T47D (cell line): ENCODE data around the gene PCYT1B.
"Not testable (repeated sequence)": the region's sequence is repeated elsewhere in the genome, so short reads cannot be mapped to it uniquely, and the experiment has no call there.

Experiments used
- DNase-seq, 2 experiments: peaks; one replicate each; pipeline versions ENCODE4 v3.0.0 to v3.0.0-alpha.2; 2011 to 2012; ENCODE audit warnings: low read depth in 1 of 2, low spot score in 1 of 2
- JUND ChIP-seq: IDR thresholded peaks from 2 replicates; pipeline ENCODE4 v1.6.1; 2012; ENCODE audit warnings: low read depth
- in situ Hi-C: cut with HindIII; loops from 2 replicates; pipeline ENCODE4 v1.10.0; 2016; ENCODE audit warnings: low sequenced_read_pairs, low pct_unique_long_range_greater_than_20kb

The PCYT1B gene

DNA sequence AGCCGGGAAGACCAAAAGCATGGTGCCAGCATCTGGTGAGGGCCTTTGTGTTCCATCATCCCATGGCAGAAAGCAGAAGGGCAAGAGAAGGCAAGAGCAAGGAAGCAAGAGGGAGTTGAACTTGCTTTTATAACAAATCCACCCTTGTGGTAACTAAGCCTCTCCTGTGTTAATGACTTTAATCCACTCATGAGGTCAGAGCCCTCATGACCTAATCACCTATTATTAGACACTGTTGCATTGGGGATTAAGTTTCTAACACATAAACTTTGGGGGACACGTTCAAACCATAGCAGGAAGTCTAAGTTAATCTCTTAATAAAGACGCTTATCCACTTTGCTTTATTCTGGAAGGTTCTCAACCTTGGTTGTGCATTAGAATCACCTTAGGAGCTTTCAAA lies 12.5 kb upstream of the PCYT1B start:
- DNase-seq: no peak
- no peak for TF ChIP-seq JUND
- in situ Hi-C loops: no loop called here

DNA sequence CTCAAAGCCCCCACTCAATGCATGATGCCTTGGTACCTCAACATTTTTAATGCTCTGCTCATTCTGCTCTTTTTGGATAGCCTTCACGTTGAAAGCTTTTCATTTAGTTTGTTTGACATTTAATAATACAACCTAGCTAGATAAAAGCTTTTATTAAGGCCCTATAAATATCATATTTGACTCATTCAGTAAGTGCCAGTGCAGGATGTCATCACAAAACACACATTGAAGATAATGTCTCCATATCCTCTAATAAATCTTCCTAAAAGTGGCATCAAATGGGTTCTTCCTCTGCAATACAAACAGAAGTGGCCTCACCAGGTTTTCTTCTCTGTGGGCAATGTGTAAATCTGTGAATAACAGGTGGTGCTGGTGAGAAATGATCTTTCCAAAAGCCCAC lies 12.0 kb upstream of the PCYT1B start:
- in situ Hi-C loops: no loop called here
- no peak for TF ChIP-seq JUND
- DNase-seq: no peak

DNA sequence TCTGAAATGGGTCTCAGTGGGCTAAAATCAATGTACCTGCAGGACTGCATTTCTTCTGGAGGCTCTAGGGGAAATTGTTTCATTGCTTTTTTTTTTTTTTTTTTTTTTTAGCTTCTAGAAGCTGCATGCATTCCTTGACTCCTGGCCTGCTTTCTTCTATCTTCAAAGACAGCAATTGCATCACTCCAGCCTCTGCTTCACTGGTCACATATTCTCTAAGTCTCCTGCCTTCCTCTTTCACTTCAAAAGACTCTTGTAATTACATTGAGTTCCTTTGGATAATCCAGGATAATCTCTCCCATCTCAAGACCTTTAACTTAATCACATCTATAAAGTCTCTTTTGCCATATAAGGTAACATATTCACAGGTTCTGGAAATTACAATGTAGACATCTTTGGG lies 11.3 kb upstream of the PCYT1B start:
- TF ChIP-seq JUND: no peak
- in situ Hi-C loops: no loop called here
- DNase-seq: no peak

DNA sequence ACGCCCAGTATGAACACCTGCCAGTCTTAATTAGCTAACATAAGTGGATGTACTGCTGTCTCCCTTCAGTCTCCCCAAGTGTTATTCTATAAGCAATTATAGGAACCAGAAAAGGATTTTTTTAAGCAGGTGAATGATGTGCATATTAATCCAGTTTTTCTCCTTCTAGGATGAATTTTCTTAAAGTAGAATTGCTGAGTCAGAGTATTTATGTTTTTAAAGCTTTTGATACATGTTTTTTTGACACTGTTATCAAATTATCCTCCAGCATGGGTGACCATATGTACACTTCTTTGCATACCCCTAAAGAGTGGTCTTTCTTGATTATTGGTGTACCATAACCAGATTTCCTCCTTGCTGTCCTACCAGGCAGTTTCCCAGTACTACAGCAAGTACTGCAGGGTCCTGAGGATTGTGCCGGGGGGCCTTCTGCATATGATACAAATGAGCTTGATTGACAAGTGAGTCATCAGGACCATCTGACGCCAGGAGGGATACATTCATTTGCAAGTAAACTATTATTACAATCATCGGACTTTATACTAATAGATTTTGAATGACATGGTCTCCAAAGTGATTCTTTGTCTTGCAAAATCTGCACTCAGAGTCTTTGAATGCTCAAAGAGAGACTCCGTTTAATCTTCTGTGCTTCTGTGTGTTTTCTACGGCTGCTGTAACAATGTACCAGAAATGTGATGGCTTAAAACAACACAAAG lies 10.7 kb upstream of the PCYT1B start:
- in situ Hi-C loops: no loop called here
- no peak for TF ChIP-seq JUND
- no peak for DNase-seq

DNA sequence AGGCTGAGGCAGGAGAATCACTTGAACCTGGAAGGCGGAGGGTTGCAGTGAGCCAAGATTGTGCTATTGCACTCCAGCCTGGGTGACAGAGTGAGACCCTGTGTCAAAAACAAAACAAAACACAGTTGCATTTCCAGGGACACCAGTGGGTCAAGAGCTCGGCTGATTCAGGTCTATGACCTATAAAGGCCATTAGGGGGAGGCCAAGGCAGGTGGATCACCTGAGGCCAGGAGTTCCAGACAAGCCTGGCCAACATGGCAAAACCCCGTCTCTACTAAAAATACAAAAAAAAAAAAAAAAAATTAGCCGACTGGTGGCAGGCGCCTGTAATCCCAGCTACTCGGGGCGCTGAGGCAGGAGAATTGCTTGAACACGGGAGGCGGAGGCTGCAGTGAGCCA lies 8.5 kb upstream of the PCYT1B start:
- DNase-seq, in situ Hi-C loops: not testable (repeated sequence)

DNA sequence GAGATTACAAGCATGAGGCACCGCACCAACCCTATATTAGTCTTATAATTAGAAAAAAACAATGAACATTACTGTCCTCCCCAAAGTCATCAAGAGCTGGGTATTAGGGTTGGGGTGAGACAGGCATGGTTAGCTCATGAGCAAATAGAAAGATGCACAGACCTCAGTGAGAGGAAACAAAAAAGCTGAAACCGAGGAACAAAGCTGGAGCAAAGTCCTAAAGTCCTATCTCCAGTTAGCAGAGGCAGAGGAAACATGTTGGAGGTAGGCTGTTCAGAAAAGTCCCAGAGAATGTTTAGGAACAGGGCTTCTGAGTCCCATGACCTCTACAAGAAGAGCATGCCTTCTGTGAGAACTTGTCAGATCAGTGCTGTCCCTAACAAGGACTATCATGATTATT lies 4.6 kb upstream of the PCYT1B start:
- no peak for DNase-seq
- no peak for TF ChIP-seq JUND
- in situ Hi-C loops: no loop called here

DNA sequence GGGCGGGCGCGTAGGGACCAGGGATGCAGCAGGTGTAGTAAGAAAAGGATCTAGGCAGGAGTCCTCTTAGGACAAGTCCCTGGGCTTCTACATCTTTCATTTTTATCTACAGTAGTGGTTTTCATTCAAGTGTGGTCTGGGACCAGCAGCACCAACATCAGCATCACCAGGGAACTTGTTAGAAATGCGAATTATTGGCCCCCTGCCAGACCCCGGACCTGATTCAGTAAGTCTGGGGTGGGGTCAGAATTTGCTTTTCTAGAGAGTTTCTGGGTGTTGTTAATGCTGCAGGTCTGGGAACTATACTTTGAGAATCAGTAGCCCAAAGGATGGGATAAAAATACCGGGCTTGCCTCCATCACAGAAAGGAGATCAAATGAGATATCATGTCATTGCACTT lies 1.3 kb upstream of the PCYT1B start:
- no peak for TF ChIP-seq JUND

DNA sequence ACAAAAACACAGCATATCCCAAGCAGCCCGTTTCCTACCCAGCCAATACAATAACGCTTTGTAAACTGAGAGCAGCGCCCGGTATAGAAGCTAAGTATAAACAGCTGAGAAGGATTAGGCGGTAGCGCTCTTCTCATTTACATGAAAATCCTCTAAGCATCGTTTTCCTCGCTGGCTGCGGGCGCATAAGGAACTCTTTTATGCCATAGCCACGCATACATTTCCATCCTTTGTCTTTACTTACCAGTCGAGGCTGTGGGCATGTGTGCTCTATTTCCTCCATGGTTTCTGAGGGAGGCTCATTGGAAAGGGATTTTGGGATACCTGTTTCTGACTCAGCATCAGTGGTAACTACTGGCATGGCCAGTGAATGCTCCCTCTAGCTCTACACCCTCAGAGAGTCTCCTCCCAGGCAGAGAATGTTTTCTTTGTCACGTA lies 383 bp downstream of the PCYT1B start:
- in situ Hi-C loops: no loop called here
- no peak for TF ChIP-seq JUND
- no peak for DNase-seq

More for the DNA sequence above, 1.3 kb upstream of the PCYT1B start:
- in situ Hi-C loops: no loop called here
- no peak for DNase-seq

DNA sequence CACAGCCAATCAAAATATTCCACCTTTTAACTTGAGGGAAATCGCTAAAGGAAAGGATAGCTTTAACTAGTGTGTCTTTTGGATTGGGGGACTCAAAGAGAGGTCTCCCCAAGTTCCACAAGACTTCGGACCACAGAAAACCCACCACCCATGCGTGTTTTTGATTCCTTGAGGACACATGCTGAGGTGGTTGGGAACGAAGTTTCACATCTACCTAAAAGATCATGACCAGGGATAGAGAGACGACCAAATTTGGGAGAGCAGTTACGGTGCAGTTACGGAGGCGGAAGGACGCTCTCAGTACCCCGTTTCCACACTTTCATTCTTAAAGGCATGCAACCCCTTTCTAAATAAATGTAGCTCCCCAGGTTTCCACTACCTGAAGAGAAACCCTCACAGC lies 1.1 kb downstream of the PCYT1B start:
- in situ Hi-C loops: no loop called here
- TF ChIP-seq JUND: no peak
- DNase-seq: no peak

DNA sequence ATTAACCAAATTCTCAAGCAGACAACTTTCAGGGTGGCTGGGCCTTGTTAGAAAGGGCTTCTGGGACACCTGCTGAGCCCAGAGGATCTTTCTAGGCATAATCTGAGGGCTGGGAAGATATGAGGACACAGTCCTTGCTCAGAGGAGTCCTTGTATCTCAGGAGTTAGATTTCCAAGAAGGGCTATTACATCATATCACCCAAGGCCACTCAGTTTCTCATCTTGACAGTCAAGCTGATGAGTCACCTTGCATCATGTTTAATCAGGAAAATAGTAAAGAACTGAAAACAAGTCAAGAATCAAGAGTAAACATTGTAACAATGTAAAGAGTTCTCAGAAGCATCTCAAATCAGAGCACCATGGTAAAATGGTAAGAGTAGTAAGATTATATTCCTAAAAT lies 4.0 kb downstream of the PCYT1B start:
- in situ Hi-C loops: no loop called here
- DNase-seq: no peak
- no peak for TF ChIP-seq JUND

DNA sequence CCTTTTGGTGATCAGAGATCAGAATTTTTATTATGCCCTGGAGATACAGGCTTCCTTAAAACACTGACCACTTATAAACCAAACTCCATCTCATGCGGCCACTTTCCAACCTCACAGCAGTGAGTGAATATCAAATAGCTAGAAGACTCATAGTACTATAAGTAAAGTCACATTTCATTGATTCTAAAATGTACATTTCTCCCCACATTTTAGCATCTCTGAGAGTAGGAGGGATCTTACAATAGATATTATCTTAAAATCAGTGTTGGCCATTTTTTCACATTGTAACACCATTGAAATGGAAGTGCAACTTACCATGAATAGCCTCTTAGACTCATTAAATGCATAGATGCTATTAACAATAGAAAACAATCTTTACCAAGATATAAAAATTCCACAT lies 17.4 kb downstream of the PCYT1B start:
- no peak for TF ChIP-seq JUND
- in situ Hi-C loops: no loop called here
- no peak for DNase-seq

DNA sequence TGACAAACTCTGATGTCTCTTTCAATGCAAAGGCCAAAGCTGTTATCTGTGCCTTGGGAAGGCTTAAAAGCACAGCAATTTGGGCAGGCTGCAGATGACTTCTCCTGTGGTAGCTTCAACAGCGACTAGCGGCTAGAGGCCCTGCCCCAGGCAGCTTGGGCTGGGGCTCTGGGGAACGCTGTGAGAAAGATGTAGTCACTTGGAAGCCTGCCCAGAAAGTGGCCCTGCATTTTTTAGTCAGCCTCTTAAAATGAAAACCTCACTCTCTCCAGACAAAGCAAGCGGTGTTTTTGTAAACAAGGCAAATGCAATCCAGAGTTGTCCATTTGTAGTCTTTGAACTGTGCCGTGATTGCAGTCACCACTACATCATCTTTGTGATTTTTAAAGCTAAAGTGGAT lies 27.5 kb downstream of the PCYT1B start:
- no peak for TF ChIP-seq JUND
- DNase-seq: no peak
- in situ Hi-C loops: no loop called here

DNA sequence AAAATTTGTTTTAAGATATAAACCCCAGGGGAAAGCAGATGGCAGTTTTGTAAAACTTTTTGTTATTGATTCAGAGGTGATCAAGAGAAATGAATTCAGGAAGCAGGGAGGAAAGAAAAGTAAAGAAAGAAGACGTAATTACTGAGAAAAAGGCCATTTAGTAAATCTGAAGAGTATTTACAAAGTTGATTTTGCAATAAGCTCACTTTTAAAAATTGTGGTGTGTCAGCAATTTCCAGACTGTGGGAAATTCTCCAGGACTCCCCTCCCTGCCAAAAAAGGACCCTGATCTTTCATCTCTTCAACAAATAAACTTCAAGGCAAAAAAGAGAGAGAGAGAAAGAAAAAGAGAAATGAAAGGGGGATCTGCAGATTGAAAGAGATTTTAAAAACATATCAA lies 36.6 kb downstream of the PCYT1B start:
- in situ Hi-C loops: no loop called here
- DNase-seq: no peak
- TF ChIP-seq JUND: no peak

DNA sequence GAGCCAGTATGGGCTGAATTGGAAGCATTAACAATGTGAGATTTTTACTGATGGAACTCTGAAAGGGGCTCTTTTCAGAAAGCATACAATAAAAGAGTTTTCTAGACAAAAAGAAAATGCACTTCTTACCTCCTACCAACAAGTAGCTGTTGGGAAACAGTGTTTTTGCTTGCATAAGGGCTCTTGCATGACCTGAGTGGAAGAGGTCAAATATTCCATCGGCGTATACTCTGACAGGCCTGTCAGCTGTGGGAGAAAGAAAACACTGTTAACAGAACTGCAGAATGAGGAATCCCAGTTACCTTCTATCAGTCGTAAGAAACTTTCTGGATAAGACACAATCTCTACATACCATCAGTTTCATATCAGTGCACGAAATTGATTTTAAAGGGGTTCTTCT lies 39.5 kb downstream of the PCYT1B start:
- no peak for DNase-seq
- no peak for TF ChIP-seq JUND
- in situ Hi-C loops: no loop called here

DNA sequence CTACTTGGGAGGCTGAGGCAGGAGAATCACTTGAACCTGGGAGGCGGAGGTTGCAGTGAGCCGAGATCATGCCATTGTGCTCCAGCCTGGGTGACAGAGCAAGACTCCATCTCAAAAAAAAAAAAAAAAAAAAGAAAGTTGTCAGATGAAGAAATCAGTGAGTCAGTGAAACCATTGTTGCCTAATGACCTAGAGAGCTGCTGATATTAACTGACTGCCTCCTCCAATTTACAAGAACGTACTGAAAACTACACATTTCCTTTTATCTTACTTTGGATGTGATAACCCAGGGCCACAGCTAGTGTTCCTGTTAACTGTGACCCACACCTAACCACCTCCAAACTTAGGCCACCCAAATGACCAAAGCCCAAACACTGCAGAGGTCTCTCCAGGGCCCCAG lies 41.2 kb downstream of the PCYT1B start:
- DNase-seq, in situ Hi-C loops: not testable (repeated sequence)
